Activated naive CD8-positive, alpha-beta T cell treated with anti-CD3 and anti-CD28 coated beads, Interleukin-2, amount 10 ng/mL, durations not matched to agents 7 days and 5 days (primary cell): ENCODE measurements around the gene CACNA1C. TPM values are rescaled to one million over a fixed set of nuclear protein-coding genes. Genes with fewer than 3 reads are reported as not detected.

Experiments
- ATAC-seq: fragments of 150-1000 bp; cut with Tn5 transposase; one replicate; pipeline ENCODE4 v1.10.0; 2021; ENCODE audit warnings: low read depth, moderate library complexity
- POLR2A ChIA-PET: fragments of 350-600 bp; sonication (Branson Sonifier 250); formaldehyde crosslinking; loops from one replicate; lab custom pipeline; 2021; ENCODE audit warnings: antibody characterized with exemption; lab: Charles Lee
- DNase-seq: peaks from one replicate; pipeline ENCODE4 v3.0.0; 2021
- H3K27ac Mint-ChIP-seq: one replicate; pipeline ENCODE4 v1.8.0; 2022; ENCODE audit warnings: mild to moderate bottlenecking, mixed read lengths
- H3K27me3 Mint-ChIP-seq: one replicate; pipeline ENCODE4 v1.8.0; 2022; ENCODE audit warnings: mild to moderate bottlenecking, moderate library complexity, mixed read lengths
- H3K36me3 Mint-ChIP-seq: one replicate; pipeline ENCODE4 v1.8.0; 2021; ENCODE audit warnings: mild to moderate bottlenecking, mixed read lengths
- H3K4me1 Mint-ChIP-seq: one replicate; pipeline ENCODE4 v1.8.0; 2021; ENCODE audit warnings: mixed read lengths
- H3K4me3 Mint-ChIP-seq: one replicate; pipeline ENCODE4 v1.8.0; 2022; ENCODE audit warnings: mild to moderate bottlenecking, moderate library complexity, mixed read lengths
- H3K9me3 Mint-ChIP-seq: one replicate; pipeline ENCODE4 v1.8.0; 2021; ENCODE audit warnings: mixed read lengths
- total RNA-seq, 2 experiments: library from RNA; stranded (reverse); gene quantifications; one replicate each; pipeline ENCODE4 v1.2.3, GENCODE V29; 2021

CACNA1C gene
- total RNA-seq: under 1 TPM; 0.11 to 0.14 TPM

DNA sequence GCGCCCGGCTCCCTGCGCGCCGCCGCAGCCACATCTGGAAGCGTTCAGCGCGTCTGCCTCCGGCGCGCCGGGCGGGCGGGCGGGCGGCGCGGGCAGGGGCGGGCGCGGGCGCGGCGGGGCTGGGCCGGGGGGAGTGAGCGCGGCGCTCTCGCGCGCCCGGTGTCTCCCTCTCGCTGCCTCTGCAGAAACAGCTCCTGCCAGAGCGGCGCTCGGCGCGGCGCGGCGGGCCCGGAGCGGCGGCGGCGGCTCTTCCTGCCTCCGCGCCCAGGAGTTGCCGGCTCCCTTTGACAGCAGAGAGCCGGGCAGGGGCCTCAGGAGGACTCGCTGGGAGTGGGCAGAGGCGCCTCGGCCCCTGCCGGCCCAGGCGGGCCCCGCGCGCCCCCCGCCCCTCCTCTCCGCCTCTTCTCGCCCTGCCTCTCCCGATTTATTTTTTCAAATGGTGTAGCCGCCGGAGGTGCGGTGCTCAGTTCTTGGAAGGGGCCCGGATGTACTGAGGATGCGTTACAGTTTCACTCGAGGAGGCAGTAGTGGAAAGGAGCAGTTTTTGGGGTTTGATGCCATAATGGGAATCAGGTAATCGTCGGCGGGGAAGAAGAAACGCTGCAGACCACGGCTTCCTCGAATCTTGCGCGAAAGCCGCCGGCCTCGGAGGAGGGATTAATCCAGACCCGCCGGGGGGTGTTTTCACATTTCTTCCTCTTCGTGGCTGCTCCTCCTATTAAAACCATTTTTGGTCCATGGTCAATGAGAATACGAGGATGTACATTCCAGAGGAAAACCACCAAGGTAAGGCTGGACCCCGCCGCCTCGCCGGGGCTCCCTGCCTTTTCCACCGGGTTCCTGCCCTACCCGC, at the start of gene CACNA1C:
Gene CACNA1C, plus strand, starts transcription at position 162 of the 853 bp plus-strand sequence. Its CDS starts 576 bp downstream, at position 738.
- Mint-ChIP-seq H3K36me3 (no peaks in the 10 kb centered on the region), H3K27ac (no peak within 1 kb of the TSS), H3K9me3 (no peaks in the 10 kb centered on the region), H3K4me1 (peaks cover 17% of the 10 kb centered on the region), H3K27me3 (peaks cover 81% of the 10 kb centered on the region), H3K4me3 (peak within 1 kb of the TSS; percentile 89)
- POLR2A ChIA-PET: no interaction called here
- ATAC-seq (peak; percentile 88), DNase-seq (peak; percentile 73)

DNA sequence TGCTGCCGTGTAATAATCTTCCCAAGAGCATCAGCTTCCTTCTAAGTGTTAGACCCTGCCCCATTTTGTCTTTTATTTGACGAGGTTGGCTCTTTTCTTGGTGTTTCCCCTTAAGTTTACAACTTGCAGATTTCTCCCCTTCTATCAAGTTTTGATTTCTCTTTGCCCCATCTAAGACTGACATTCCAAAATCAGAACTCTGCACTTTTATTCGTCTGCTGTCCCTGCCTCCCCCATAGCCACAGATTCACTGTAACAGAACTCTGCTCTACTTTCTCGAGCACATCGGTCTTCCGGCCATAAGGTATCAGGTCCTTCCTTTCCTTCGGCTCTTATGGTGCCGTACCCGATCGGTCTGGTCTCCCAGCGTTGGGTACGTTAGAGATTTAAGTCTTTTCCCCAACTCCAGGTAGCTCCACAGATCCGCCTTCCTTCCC, 49.1 kb upstream of the CACNA1C start:
- POLR2A ChIA-PET: interaction anchor here (0.6 to 1.4 kb wide), 4 partner anchors 9 to 410 kb away, joined by 3 read pairs; no protein-coding TSS in a partner anchor
- Mint-ChIP-seq H3K4me1 (peaks cover 13% of the 10 kb centered on the region), H3K36me3 (peaks cover 4% of the 10 kb centered on the region), H3K27me3 (peaks cover 5% of the 10 kb centered on the region), H3K27ac (peak overlapping the region; percentile 98), H3K4me3 (peak overlapping the region; percentile 90), H3K9me3 (no peaks in the 10 kb centered on the region)
- ATAC-seq (peak; percentile 15), DNase-seq (no peak)

DNA sequence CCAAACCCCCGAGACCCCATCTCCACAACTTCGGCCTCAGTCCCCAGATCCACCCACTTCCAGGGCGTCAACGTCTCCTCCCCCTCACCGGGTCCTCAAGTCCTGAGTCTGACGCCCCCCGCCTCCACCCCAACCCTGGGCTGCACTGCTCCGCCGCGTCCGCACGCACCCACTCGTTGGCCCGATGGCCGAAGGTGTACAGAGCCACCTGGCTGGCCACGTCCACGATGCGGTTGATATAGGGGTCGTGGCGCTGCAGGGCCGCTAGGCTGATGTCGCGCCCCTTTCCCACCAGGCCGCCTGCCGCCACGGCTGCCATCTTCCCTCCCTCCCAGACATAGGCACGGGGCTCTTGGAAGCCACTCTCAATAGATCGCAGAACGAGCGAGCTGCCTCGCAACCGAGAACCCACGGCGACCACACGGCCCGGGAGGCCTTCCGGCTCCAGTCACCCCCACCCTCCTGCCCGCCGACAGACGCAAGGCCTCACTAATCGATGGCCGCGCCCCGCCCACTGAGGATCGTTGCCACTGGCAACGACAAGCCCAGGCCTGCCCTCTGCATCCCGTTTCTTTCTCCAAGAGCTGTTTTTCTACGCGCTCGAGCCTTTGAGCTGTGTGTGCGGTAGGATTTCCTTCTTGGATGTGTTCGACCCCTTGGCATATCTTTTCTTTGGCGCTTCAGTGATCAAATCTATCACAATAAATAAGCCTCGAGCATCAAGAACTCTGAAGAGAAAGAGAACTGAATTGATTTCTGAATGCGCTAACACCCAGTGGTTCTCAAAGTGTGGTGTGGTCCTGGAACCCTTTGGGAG, 48.5 kb upstream of the CACNA1C start, which contains the start of gene DCP1B:
Gene DCP1B, minus strand, starts transcription at position 345 of the 817 bp plus-strand sequence. Its CDS starts 26 bp downstream, at position 319.
- H3K4me1 Mint-ChIP-seq: peaks cover 13% of the 10 kb centered on the region
- peak within 1 kb of the TSS; percentile 98 for H3K27ac Mint-ChIP-seq
- H3K36me3 Mint-ChIP-seq: peaks cover 4% of the 10 kb centered on the region
- H3K27me3 Mint-ChIP-seq: peaks cover 7% of the 10 kb centered on the region
- POLR2A ChIA-PET: interaction anchor here (0.6 to 1.4 kb wide), 6 partner anchors 10 to 411 kb away, joined by 3 to 5 read pairs (median 3); no protein-coding TSS in a partner anchor
- no peaks in the 10 kb centered on the region for H3K9me3 Mint-ChIP-seq
- ATAC-seq: peak; percentile 100
- DNase-seq: peak; percentile 93
- peak within 1 kb of the TSS; percentile 90 for H3K4me3 Mint-ChIP-seq

DNA sequence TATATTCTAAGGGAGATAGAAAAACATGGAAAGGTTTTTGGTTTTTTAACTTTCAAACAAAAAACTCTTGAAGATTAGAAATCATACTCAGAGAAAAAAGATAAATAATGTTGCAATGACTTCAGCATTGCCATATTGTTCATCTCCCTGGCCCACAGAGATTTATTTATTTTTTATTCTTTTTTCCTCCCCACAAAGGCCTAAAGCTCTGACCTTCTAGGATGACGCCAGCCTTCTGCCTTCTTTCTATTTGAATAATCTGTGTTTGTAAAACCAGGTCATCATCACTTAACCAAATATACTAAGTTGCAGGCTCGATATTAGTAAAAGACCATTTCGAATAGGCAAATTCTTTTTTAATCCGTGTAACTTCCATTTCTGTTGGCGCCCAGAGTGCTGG, 44.1 kb upstream of the CACNA1C start:
- Mint-ChIP-seq H3K36me3 (peaks cover 4% of the 10 kb centered on the region), H3K27me3 (peaks cover 23% of the 10 kb centered on the region), H3K27ac (no peak overlapping the region), H3K9me3 (no peaks in the 10 kb centered on the region), H3K4me1 (peaks cover 4% of the 10 kb centered on the region), H3K4me3 (no peak overlapping the region)
- DNase-seq: no peak
- ATAC-seq: no peak
- POLR2A ChIA-PET: no interaction called here

DNA sequence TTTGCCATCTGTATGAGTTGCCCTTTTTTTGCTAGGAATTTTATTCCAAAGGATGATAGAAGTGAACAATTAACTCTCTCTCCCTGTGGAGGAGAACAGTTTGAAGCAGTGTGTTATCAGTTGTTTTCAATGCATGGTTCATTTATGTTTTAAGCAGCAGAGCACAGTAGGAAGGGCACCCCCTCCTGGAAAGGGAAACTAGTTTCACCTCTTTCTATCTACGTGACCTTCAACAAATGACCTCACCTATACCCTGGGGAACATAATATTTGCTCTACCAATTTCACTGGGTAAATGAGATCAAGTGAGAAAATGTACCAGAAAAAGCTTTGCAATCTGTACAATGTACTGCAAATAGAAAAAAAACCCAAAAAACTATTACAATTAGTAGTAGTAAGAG, 43.2 kb upstream of the CACNA1C start:
- Mint-ChIP-seq H3K9me3 (no peaks in the 10 kb centered on the region), H3K27me3 (peaks cover 23% of the 10 kb centered on the region), H3K36me3 (peaks cover 2% of the 10 kb centered on the region), H3K4me1 (peaks cover 2% of the 10 kb centered on the region), H3K4me3 (no peak overlapping the region), H3K27ac (no peak overlapping the region)
- POLR2A ChIA-PET: no interaction called here
- ATAC-seq: no peak
- DNase-seq: no peak

DNA sequence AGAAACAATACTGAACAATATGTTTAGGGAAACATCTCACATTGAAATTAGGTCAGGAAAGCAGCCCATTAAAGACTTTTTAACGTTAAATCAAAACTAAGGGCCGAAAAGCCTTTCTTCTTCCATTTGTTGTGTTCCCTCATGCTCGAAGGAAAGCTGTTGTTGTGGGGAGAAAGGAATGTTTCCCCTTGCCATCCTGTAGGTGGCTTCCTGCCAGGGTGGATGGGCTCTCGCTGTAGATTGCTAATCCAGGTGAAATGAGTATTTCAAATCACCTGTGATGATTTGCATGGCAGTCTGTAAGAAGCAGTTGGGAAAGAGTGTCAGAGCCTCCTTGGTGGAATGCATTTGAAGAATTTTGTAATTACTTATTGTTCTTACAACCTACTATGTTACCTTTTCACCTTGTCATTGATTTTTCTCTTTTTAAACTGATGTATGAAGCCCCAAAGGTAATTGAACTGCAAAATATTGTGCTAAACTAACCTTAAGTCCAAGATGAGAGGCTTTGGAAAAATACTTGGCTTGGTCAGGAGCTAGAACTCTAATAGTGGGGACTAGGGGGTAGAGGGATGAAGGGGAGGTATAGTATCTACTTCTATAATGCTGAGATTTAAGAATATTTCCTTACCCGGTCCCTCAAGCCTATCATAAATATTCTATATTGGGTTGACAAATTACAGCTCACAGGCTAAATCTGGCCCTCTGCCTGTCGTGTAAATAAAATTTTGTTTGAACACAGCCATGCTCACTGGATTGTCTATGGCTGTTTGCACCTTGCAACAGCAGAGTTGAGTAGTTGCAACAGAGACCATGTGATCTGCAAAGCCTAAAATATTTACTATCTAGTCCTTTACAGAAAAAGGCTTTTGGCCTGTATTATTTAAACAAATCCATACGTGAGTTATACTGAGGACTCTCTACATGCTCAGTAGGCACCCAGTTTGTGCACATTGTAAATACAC, 40.9 kb upstream of the CACNA1C start:
- no peak overlapping the region for H3K27ac Mint-ChIP-seq
- H3K4me3 Mint-ChIP-seq: no peak overlapping the region
- DNase-seq: no peak
- POLR2A ChIA-PET: interaction anchor here (0.6 kb wide), 1 partner anchor 284 kb away, joined by 3 read pairs; no protein-coding TSS in a partner anchor
- H3K36me3 Mint-ChIP-seq: no peaks in the 10 kb centered on the region
- no peaks in the 10 kb centered on the region for H3K9me3 Mint-ChIP-seq
- peaks cover 23% of the 10 kb centered on the region for H3K27me3 Mint-ChIP-seq
- H3K4me1 Mint-ChIP-seq: peaks cover 2% of the 10 kb centered on the region
- no peak for ATAC-seq

DNA sequence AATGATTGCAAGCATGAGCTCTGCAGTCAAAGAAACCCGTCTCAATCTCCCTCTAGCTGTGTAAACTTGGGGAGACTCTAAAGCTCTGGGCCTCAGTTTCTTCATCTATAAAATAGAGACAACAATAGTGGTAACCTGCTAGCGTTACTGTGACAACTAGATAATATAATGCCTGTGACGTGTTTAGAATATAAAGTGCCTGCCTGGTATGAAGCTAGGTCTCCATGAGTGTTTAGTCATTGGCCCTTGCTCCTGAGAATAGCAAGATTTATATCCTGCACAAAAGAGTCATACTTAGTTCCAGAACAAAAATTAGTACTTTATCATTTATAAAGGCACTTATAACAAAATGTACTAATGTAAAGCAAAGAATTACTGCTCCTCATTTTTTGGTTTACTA, 39.7 kb upstream of the CACNA1C start:
- ATAC-seq: no peak
- H3K36me3 Mint-ChIP-seq: no peaks in the 10 kb centered on the region
- POLR2A ChIA-PET: no interaction called here
- H3K27ac Mint-ChIP-seq: no peak overlapping the region
- peaks cover 26% of the 10 kb centered on the region for H3K27me3 Mint-ChIP-seq
- no peaks in the 10 kb centered on the region for H3K9me3 Mint-ChIP-seq
- H3K4me1 Mint-ChIP-seq: peaks cover 2% of the 10 kb centered on the region
- DNase-seq: no peak
- H3K4me3 Mint-ChIP-seq: no peak overlapping the region

DNA sequence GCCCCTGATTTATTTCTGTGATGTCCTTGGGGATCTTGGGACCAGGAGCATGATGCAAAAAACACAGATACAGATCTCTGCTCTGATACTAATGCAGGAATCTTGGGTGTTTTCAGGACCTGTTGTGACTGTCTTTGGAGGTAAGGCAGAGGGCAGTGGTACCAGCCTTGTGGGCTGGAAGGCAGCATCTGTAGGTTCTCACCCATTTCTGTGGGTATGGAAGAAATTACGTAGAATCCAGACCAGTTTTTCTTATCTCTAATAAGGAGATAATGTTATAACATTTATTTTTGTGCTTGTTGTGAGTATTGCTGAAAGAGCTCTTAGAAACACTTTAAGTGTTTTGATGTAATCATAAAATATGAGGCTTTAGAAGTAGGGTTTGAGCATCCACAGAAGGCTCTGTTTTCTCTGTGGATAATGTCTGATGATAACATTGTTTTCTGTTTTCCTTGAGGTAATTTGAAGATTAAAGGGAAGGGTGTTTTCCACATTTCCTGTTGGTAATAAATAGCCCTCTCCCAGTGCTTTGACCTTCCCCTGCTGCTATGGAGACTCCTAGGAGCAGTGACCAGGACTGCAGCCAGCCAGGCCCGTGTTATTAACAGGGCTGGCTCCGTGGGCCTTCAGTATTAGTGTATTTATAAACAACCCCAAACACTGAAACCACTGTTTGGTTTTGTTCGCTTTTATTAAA, 39.1 kb upstream of the CACNA1C start:
- Mint-ChIP-seq H3K27me3 (peaks cover 29% of the 10 kb centered on the region), H3K4me1 (peaks cover 2% of the 10 kb centered on the region)

DNA sequence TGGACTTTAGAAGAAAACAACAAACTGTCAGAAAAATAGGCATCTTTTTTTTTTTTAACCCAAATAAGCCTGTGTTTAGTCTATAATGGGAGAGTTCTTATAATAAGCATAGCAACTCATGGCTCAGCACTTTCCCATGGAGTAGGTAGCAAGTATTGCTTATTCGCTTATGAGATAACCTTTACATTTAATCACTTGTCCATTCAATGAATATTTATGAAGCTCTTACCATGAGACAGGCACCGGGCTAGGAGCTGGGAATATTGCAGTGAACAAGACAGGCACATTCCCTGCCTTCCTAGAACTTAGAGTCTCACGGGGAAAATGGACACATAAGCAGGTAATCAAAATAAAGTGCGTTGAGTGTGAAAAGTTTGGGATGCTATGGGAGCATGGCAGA, 38.6 kb upstream of the CACNA1C start:
- Mint-ChIP-seq H3K4me3 (no peak overlapping the region), H3K27ac (no peak overlapping the region), H3K4me1 (peaks cover 2% of the 10 kb centered on the region), H3K36me3 (no peaks in the 10 kb centered on the region), H3K9me3 (no peaks in the 10 kb centered on the region), H3K27me3 (peaks cover 34% of the 10 kb centered on the region)
- ATAC-seq (no peak), DNase-seq (no peak)
- POLR2A ChIA-PET: no interaction called here

More for the DNA sequence above, 39.1 kb upstream of the CACNA1C start:
- DNase-seq: no peak
- H3K36me3 Mint-ChIP-seq: no peaks in the 10 kb centered on the region
- no peak overlapping the region for H3K27ac Mint-ChIP-seq
- no peak for ATAC-seq
- POLR2A ChIA-PET: no interaction called here
- no peak overlapping the region for H3K4me3 Mint-ChIP-seq
- H3K9me3 Mint-ChIP-seq: no peaks in the 10 kb centered on the region

DNA sequence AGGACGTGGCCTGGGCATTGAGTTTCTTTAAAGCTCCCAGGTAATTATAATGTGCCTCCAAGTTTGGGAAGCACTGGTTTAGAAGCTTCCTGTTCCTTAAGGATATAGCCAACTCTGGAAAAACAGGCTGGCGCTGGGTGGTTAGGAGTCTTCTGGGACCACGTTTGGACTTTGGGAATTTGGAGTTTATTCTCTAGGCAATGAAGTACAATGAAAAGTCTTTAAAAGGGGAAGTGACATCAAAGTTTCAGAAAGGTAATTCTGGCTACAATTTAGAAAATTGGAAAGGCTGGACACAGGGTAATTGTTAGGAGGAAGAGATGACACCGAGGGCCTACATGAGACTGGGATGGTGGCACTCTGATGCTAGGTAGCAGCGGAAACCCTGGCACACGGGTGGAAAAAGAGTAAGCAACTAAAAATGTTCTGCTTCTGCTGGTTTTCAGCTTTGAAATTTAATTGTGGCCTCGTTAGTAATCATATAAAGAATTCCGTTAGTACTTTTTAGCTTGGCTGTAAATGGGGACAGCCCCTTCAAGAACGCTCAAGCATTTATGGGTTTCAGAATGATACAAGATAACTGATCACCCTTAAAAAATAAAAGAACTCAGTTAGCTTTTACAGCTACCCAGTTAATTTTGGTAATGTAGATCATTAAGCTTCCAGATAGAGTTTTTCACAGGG, 35.8 kb upstream of the CACNA1C start:
- no peak for DNase-seq
- Mint-ChIP-seq H3K9me3 (no peaks in the 10 kb centered on the region), H3K36me3 (no peaks in the 10 kb centered on the region), H3K4me3 (no peak overlapping the region), H3K27me3 (peaks cover 38% of the 10 kb centered on the region), H3K4me1 (no peaks in the 10 kb centered on the region), H3K27ac (no peak overlapping the region)
- POLR2A ChIA-PET: no interaction called here
- ATAC-seq: no peak

DNA sequence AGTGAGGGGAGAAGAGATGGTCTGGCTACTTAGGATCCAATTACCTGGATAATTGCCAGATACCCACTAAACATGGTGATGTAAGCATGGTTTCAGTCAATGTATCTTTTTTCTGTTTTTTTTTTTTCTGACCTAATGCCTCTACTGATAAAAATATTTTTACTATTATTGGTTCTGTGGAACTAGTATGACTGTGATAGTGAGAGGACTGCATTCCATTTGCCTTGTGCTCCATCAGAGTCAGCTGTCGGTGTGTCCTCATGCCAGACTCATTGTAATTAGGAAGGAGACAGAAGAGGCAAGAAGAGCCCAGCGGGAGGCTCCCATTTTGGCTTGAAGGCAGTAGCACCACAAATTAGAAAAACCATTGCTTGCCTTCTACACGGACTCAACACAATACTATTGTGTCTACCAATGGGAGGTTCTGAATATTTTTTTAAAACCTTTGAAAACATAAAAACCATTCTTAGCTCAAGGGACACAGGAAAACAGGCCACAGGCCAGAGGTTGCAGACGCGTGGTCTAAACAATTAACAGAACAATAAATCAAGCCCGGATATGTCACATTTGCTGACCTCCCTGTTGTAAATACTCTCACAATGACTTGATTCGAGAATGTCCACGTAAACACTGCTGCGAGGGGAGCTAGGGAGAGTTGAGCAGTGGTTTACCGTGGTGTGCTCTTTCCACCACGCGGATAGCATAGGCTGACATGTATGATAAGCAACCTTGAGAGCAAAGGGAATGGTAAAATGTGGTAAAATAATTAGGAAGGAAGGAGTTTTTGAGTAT, 35.0 kb upstream of the CACNA1C start:
- Mint-ChIP-seq H3K4me3 (no peak overlapping the region), H3K9me3 (no peaks in the 10 kb centered on the region), H3K4me1 (no peaks in the 10 kb centered on the region), H3K36me3 (no peaks in the 10 kb centered on the region), H3K27ac (no peak overlapping the region), H3K27me3 (peaks cover 38% of the 10 kb centered on the region)
- no peak for ATAC-seq
- POLR2A ChIA-PET: no interaction called here
- no peak for DNase-seq
